ENCODE measurements around the gene GPLD1. TPM values are rescaled to one million over a fixed set of nuclear protein-coding genes. Genes with fewer than 3 reads are reported as not detected.
"Not testable (repeated sequence)": the region's sequence is repeated elsewhere in the genome, so short reads cannot be mapped to it uniquely, and the experiment has no call there.

Gene GPLD1
- total and polyA plus RNA-seq, 2 donors from 2014 or later = 0.41 to 0.94 TPM

DNA sequence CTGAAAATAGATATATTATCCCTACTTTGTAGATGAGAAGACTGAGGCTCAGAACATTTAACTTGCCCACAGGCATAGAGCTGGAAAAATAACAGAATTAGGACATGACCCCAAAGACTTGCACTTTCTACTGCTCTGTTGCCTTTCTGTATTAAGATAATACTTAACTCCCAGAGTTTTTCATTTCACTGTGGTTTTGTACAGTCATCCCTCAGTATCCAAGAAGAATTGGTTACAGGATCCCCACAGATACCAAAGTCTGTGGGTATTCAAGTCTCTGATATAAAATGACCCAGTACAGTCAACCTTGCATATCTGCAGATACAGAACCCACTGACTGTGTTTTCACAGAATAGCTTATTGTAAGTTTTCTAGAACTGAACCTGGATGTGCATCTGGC lies 69.9 kb downstream of the GPLD1 start:
- peaks cover 12 to 79% (median 46%) of the 10 kb centered on the region in 3 donors for H3K36me3 ChIP-seq (ENCODE audit: control insufficient read depth in 2 of 3, insufficient read depth in 3 of 3, low read length in 3 of 3)
- no peak for DNase-seq
- intact Hi-C loops (cut with DNase I) = no loop called here
- no peak overlapping the region for H3K27ac ChIP-seq (ENCODE audit: low read depth in 2 of 2, low read length in 2 of 2)
- no peaks in the 10 kb centered on the region for H3K27me3 ChIP-seq (ENCODE audit: control insufficient read depth, insufficient read depth, low read length)
- no peak for TF ChIP-seq CTCF (IDR thresholded peaks at IDR 0.05; ENCODE audit: borderline replicate concordance, extremely low read depth, insufficient read depth)
- H3K9ac ChIP-seq (ENCODE audit: low read length in 3 of 3) = no peak overlapping the region
- no peaks in the 10 kb centered on the region for H3K9me3 ChIP-seq (ENCODE audit: control insufficient read depth in 2 of 3, insufficient read depth in 1 of 3, low read length in 3 of 3)
- no peak overlapping the region for H3K4me3 ChIP-seq (ENCODE audit: low read length in 3 of 3)
- no peak for FAIRE-seq
- no peaks in the 10 kb centered on the region for H3K4me1 ChIP-seq (ENCODE audit: control insufficient read depth in 2 of 3, insufficient read depth in 2 of 3, low read depth in 1 of 3, low read length in 3 of 3)

DNA sequence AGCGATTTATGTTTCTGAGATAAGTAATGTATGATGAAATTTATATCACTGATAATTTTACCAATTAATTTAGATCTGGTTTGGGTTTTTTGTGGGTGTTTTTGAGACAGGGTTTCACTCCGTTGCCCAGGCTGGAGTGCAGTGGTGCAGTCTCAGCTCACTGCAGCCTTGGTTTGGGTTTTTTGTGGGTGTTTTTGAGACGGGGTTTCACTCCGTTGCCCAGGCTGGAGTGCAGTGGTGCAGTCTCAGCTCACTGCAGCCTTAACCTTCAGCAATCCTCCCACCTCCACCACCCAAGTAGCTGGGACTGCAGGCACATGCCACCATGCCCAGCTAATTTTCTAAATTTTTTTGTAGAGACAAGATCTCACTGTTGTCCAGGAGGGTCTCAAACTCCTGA lies 73.6 kb downstream of the GPLD1 start:
- FAIRE-seq = no peak
- TF ChIP-seq CTCF (IDR thresholded peaks at IDR 0.05; ENCODE audit: borderline replicate concordance, extremely low read depth, insufficient read depth) = no peak
- H3K9ac ChIP-seq (ENCODE audit: low read length in 3 of 3) = no peak overlapping the region
- intact Hi-C loops (cut with DNase I) = no loop called here
- DNase-seq = no peak
- no peak overlapping the region for H3K27ac ChIP-seq (ENCODE audit: low read depth in 2 of 2, low read length in 2 of 2)
- H3K4me3 ChIP-seq (ENCODE audit: low read length in 3 of 3) = no peak overlapping the region
- no peaks in the 10 kb centered on the region for H3K27me3 ChIP-seq (ENCODE audit: control insufficient read depth, insufficient read depth, low read length)
- peaks cover 16 to 61% (median 43%) of the 10 kb centered on the region in 3 donors for H3K36me3 ChIP-seq (ENCODE audit: control insufficient read depth in 2 of 3, insufficient read depth in 3 of 3, low read length in 3 of 3)
- H3K4me1 ChIP-seq (ENCODE audit: control insufficient read depth in 2 of 3, insufficient read depth in 2 of 3, low read depth in 1 of 3, low read length in 3 of 3) = no peaks in the 10 kb centered on the region
- H3K9me3 ChIP-seq (ENCODE audit: control insufficient read depth in 2 of 3, insufficient read depth in 1 of 3, low read length in 3 of 3) = no peaks in the 10 kb centered on the region

- H3K9ac ChIP-seq (ENCODE audit: low read length in 3 of 3); H3K4me3 ChIP-seq (ENCODE audit: low read length in 3 of 3); FAIRE-seq; H3K27ac ChIP-seq (ENCODE audit: low read depth in 2 of 2, low read length in 2 of 2); DNase-seq; intact Hi-C loops (cut with DNase I); H3K27me3 ChIP-seq (ENCODE audit: control insufficient read depth, insufficient read depth, low read length); H3K9me3 ChIP-seq (ENCODE audit: control insufficient read depth in 2 of 3, insufficient read depth in 1 of 3, low read length in 3 of 3); H3K4me1 ChIP-seq (ENCODE audit: control insufficient read depth in 2 of 3, insufficient read depth in 2 of 3, low read depth in 1 of 3, low read length in 3 of 3): not testable (repeated sequence)
- H3K36me3 ChIP-seq (ENCODE audit: control insufficient read depth in 2 of 3, insufficient read depth in 3 of 3, low read length in 3 of 3) = peaks cover 11 to 48% (median 31%) of the 10 kb centered on the region in 3 donors
Observed at GRCh38 chr6:24414531-24414930, 74.8 kb downstream of the GPLD1 start.

DNA sequence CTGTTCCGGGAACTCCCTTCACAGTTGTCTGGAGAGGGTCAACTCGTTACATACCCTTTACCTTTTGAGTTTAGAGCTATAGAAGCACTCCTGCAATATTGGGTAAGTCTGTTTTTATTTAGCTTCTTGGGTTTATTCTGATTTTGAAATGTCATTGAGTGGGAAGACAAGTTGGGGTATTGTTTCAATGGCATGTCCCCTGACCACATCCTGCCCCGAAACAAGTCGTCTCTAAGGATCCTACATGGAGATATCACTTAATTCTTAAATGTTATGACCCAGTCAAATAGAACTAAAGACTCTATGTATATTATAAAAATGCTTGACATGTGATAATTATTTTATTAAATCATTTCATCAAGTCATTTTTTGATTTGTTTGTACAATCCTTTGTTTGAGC lies 77.1 kb downstream of the GPLD1 start:
- no peaks in the 10 kb centered on the region for H3K9me3 ChIP-seq (ENCODE audit: control insufficient read depth in 2 of 3, insufficient read depth in 1 of 3, low read length in 3 of 3)
- no peak overlapping the region for H3K4me3 ChIP-seq (ENCODE audit: low read length in 3 of 3)
- H3K27ac ChIP-seq (ENCODE audit: low read depth in 2 of 2, low read length in 2 of 2) = no peak overlapping the region
- intact Hi-C loops (cut with DNase I) = no loop called here
- H3K4me1 ChIP-seq (ENCODE audit: control insufficient read depth in 2 of 3, insufficient read depth in 2 of 3, low read depth in 1 of 3, low read length in 3 of 3) = no peaks in the 10 kb centered on the region
- H3K27me3 ChIP-seq (ENCODE audit: control insufficient read depth, insufficient read depth, low read length) = no peaks in the 10 kb centered on the region
- no peak for DNase-seq
- no peak for TF ChIP-seq CTCF (IDR thresholded peaks at IDR 0.05; ENCODE audit: borderline replicate concordance, extremely low read depth, insufficient read depth)
- H3K9ac ChIP-seq (ENCODE audit: low read length in 3 of 3) = no peak overlapping the region
- peaks cover 9 to 44% (median 23%) of the 10 kb centered on the region in 3 donors for H3K36me3 ChIP-seq (ENCODE audit: control insufficient read depth in 2 of 3, insufficient read depth in 3 of 3, low read length in 3 of 3)
- no peak for FAIRE-seq
